Vagina (tissue), 2 donors: ENCODE measurements around the gene SSU72.
"Not testable (repeated sequence)": the region's sequence is repeated elsewhere in the genome, so short reads cannot be mapped to it uniquely, and the experiment has no call there.

Experiments
- CTCF ChIP-seq, 3 experiments: fragments of 450-650 bp in 2 of 3; fragments of 200-600 bp in 1 of 3; sonication (generic) in 1 of 3; IDR thresholded peaks; one replicate each; pipeline ENCODE4 v1.5.1; 2017 to 2019; ENCODE audit warnings: antibody characterized with exemption in 3 of 3, mild to moderate bottlenecking in 2 of 3, moderate library complexity in 2 of 3
- POLR2AphosphoS5 ChIP-seq, 2 donors: sonication (generic); formaldehyde crosslinking; IDR thresholded peaks; one replicate each; pipeline ENCODE4 v1.9.0; 2017; ENCODE audit warnings: antibody characterized with exemption in 2 of 2, mild to moderate bottlenecking in 2 of 2, low read depth in 1 of 2; ENCODE audit not compliant: insufficient read depth in 1 of 2

GRCh38 chr1:1526476-1526875 lies 48.2 kb downstream of the SSU72 start:
- TF ChIP-seq CTCF (IDR thresholded peaks at IDR 0.05); POLR2AphosphoS5 (IDR thresholded peaks at IDR 0.05; ENCODE audit: insufficient read depth in 1 of 2, low read depth in 1 of 2): not testable (repeated sequence)
